Skeletal muscle tissue (tissue), 4 donors: ENCODE measurements around the gene AKAP6. TPM values are rescaled to one million over a fixed set of nuclear protein-coding genes. Genes with fewer than 3 reads are reported as not detected.

Experiments
- H3K27ac ChIP-seq: one replicate; pipeline ENCODE4 v1.7.0; 2013; ENCODE audit warnings: mild to moderate bottlenecking, low read depth, low read length, inconsistent platforms
- H3K27me3 ChIP-seq, 3 donors: one replicate each; pipeline ENCODE4 v1.7.0; 2013; ENCODE audit warnings: low read length in 3 of 3; ENCODE audit not compliant: control insufficient read depth in 3 of 3, insufficient read depth in 3 of 3
- H3K36me3 ChIP-seq, 3 donors: one replicate each; pipeline ENCODE4 v1.7.0; 2013; ENCODE audit warnings: low read length in 3 of 3; ENCODE audit not compliant: control insufficient read depth in 3 of 3, insufficient read depth in 3 of 3
- H3K4me1 ChIP-seq, 3 donors: one replicate each; pipeline ENCODE4 v1.7.0; 2013; ENCODE audit warnings: low read length in 3 of 3, mild to moderate bottlenecking in 3 of 3; ENCODE audit not compliant: control insufficient read depth in 3 of 3, insufficient read depth in 3 of 3
- H3K4me3 ChIP-seq, 3 donors: one replicate each; pipeline ENCODE4 v1.7.0; 2013; ENCODE audit warnings: low read length in 3 of 3
- H3K9ac ChIP-seq, 3 donors: one replicate each; pipeline ENCODE4 v1.7.0; 2013; ENCODE audit warnings: low read length in 3 of 3, mild to moderate bottlenecking in 3 of 3, moderate library complexity in 2 of 3, low read depth in 1 of 3
- H3K9me3 ChIP-seq, 3 donors: one replicate each; pipeline ENCODE4 v1.7.0; 2013; ENCODE audit warnings: low read length in 3 of 3; ENCODE audit not compliant: control insufficient read depth in 3 of 3
- total RNA-seq: library from RNA; depleted of rRNA; stranded (reverse); fragments of >200 nt; gene quantifications from one replicate; pipeline ENCODE4 v1.2.3, GENCODE V29; 2014
- donor health status: Osteomylitis.

The AKAP6 gene
- total RNA-seq, 1 donor from 2014 or later, result 102 TPM

DNA sequence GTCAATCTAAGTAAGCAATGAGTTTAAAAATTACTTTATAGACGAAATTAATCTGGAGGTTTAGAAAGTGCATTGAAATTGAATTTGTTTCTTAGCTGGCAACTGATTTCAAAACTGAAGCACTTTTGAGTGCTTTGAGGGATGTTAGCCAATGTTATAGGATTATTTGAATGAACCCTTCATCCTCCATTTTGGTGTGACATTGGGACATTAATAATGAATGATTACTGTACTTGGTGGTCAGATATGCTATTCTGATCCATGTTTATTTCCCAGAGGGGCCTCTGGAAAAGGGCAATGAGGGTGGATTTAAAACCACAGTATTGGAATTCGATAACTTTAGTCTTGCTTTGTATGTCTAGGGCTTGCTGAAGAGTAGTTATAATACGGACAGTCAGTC is 183.2 kb downstream of the AKAP6 start:
- no peaks in the 10 kb centered on the region for H3K9me3 ChIP-seq
- H3K9ac ChIP-seq, result peak overlapping the region in 1 of 3 donors; percentile 5
- H3K4me3 ChIP-seq, result no peak overlapping the region
- no peaks in the 10 kb centered on the region for H3K36me3 ChIP-seq
- H3K27ac ChIP-seq, result peak overlapping the region; percentile 19
- H3K4me1 ChIP-seq, result peaks cover 19 to 32% (median 30%) of the 10 kb centered on the region in 3 donors
- H3K27me3 ChIP-seq, result no peaks in the 10 kb centered on the region

GRCh38 chr14:32512813-32513212 is 183.7 kb downstream of the AKAP6 start:
- H3K36me3 ChIP-seq, result no peaks in the 10 kb centered on the region
- H3K9ac ChIP-seq, result peak overlapping the region in 1 of 3 donors; percentile 59
- H3K4me1 ChIP-seq, result peaks cover 17 to 29% (median 25%) of the 10 kb centered on the region in 3 donors
- H3K27ac ChIP-seq, result no peak overlapping the region
- H3K4me3 ChIP-seq, result no peak overlapping the region
- H3K9me3 ChIP-seq, result no peaks in the 10 kb centered on the region
- H3K27me3 ChIP-seq, result no peaks in the 10 kb centered on the region

DNA sequence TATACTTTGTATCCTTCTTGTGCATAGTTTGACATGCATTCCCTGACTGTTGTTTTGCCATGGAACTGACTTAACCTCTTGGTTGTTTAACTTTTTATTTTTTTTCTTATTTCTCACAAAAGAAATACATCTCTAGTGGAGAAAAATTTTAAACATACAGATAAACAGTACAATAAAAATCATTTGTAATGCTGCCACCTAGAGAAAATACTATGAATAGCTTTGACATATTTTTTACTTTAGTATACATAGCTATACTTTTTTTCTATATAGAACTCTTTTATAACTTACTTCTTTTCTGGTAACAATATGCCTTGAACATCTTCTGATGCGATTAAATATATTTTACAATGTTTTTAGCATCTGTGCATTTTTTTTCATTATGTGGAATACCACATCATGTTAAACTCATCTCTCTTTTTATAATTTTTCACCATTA is 184.5 kb downstream of the AKAP6 start:
- Histone ChIP-seq H3K36me3 (no peaks in the 10 kb centered on the region), H3K27me3 (no peaks in the 10 kb centered on the region), H3K9me3 (no peaks in the 10 kb centered on the region), H3K27ac (peak overlapping the region; percentile 48), H3K9ac (peak overlapping the region in 2 of 3 donors; percentile 16 to 59), H3K4me3 (no peak overlapping the region), H3K4me1 (peaks cover 17 to 28% (median 25%) of the 10 kb centered on the region in 3 donors)

- Histone ChIP-seq H3K4me3 (no peak overlapping the region), H3K9ac (peak overlapping the region in 1 of 3 donors; percentile 16), H3K4me1 (peaks cover 17 to 28% (median 25%) of the 10 kb centered on the region in 3 donors), H3K9me3 (no peaks in the 10 kb centered on the region), H3K27ac (peak overlapping the region; percentile 48), H3K27me3 (no peaks in the 10 kb centered on the region), H3K36me3 (no peaks in the 10 kb centered on the region)
Measured at GRCh38 chr14:32514236-32514635, 185.1 kb downstream of the AKAP6 start.

GRCh38 chr14:32514681-32515080 is 185.6 kb downstream of the AKAP6 start:
- Histone ChIP-seq H3K4me1 (peaks cover 17 to 25% (median 25%) of the 10 kb centered on the region in 3 donors), H3K27ac (peak overlapping the region; percentile 48), H3K9ac (no peak overlapping the region)

DNA sequence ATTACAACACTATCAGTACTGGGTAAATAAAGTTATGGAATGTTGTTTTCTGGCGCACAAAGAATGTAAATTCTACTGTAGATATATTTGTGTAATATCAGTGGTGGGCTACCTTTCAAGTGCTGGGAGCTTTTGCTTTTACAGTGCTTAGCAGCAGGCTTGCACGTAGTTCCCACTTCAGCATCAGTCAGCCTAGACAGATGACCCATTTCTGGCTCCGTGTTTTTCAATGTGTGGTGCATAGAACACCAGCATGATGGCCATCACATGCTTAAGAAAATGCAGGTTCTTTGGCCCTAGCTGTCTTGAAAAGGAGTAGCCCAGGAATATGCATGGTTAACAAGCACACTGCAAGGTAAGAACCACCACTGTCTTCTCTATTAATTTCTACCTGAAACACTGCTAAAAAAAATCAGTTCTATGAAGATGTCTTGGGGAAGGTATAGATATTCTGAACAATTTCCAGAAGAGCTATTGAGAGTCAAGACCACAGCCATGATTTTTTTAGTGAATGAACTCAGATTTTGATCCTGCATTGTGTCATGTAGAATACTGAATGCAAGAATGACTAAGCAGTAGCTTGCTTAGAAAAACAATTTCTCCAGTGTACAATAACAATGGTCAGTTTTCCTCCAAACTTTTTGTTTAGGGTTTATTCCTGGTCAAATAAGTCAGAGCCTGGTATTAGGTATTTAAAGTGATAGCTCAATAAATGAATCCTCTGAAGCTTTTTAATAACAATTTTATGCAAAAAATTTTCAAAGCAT is 195.7 kb downstream of the AKAP6 start:
- Histone ChIP-seq H3K9me3 (no peaks in the 10 kb centered on the region), H3K4me1 (peaks cover 0 to 3% (median 0%) of the 10 kb centered on the region in 3 donors), H3K4me3 (no peak overlapping the region), H3K9ac (no peak overlapping the region), H3K27me3 (no peaks in the 10 kb centered on the region), H3K27ac (peak overlapping the region; percentile 1), H3K36me3 (no peaks in the 10 kb centered on the region)

More at GRCh38 chr14:32514681-32515080, 185.6 kb downstream of the AKAP6 start:
- Histone ChIP-seq H3K36me3 (no peaks in the 10 kb centered on the region), H3K4me3 (no peak overlapping the region), H3K9me3 (no peaks in the 10 kb centered on the region), H3K27me3 (no peaks in the 10 kb centered on the region)

GRCh38 chr14:32525591-32525990 is 196.5 kb downstream of the AKAP6 start:
- H3K4me1 ChIP-seq, result peaks cover 2 to 9% (median 7%) of the 10 kb centered on the region in 3 donors
- H3K27ac ChIP-seq, result no peak overlapping the region
- no peak overlapping the region for H3K4me3 ChIP-seq
- no peaks in the 10 kb centered on the region for H3K9me3 ChIP-seq
- H3K27me3 ChIP-seq, result no peaks in the 10 kb centered on the region
- H3K9ac ChIP-seq, result no peak overlapping the region
- no peaks in the 10 kb centered on the region for H3K36me3 ChIP-seq

DNA sequence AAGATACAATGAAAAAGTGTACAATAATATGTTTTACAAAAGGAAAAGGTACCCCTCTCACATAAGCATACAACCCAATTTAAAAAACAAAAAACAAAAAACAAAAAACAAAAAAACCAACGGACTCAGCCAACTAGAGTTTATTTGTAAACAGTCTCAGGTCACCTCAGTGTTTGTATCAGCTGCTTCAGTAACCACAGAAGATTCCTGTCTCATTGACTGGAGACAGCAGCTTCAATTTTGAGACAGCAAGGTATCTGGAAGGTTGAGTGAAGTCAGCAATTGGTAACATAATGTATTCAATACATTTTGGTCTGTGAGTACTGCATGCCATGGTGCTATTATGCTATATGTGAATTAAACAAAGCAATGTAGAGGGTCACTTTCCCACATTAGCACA is 201.7 kb downstream of the AKAP6 start:
- Histone ChIP-seq H3K4me1 (peaks cover 20 to 29% (median 20%) of the 10 kb centered on the region in 3 donors), H3K27me3 (no peaks in the 10 kb centered on the region), H3K36me3 (peaks cover 0 to 3% (median 0%) of the 10 kb centered on the region in 3 donors), H3K4me3 (no peak overlapping the region), H3K27ac (no peak overlapping the region), H3K9ac (no peak overlapping the region), H3K9me3 (no peaks in the 10 kb centered on the region)

DNA sequence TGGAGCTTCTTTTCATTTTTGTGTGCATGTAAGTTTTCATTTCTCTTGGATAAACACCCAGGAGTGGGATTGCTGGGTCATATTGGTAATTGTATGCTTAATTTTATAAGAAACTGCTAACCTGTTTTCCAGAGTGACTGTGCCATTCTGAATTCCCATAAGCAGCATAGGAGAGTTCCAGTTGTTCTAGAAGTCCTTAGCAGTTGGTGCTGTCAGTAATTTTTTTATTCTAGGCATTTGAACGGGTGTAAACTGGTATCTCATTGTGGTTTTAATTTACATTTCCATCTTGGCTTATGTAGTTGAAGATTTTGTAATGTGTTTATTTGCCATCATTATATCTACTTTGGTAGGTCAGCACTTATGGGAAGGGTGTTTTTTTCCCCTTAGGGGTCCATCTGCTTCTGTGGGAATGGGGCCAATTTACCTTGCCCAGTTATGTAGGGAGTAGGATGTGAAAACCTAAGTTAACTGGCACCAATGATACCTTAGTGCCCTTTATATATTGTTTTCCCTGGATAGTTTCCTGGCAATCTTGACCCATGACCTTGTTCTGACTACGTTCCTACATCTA is 202.9 kb downstream of the AKAP6 start:
- H3K27me3 ChIP-seq, result no peaks in the 10 kb centered on the region
- peaks cover 20 to 29% (median 23%) of the 10 kb centered on the region in 3 donors for H3K4me1 ChIP-seq
- H3K9me3 ChIP-seq, result no peaks in the 10 kb centered on the region
- peak overlapping the region in 1 of 3 donors; percentile 2 for H3K4me3 ChIP-seq
- H3K27ac ChIP-seq, result peak overlapping the region; percentile 10
- no peak overlapping the region for H3K9ac ChIP-seq
- peaks cover 0 to 9% (median 0%) of the 10 kb centered on the region in 3 donors for H3K36me3 ChIP-seq

DNA sequence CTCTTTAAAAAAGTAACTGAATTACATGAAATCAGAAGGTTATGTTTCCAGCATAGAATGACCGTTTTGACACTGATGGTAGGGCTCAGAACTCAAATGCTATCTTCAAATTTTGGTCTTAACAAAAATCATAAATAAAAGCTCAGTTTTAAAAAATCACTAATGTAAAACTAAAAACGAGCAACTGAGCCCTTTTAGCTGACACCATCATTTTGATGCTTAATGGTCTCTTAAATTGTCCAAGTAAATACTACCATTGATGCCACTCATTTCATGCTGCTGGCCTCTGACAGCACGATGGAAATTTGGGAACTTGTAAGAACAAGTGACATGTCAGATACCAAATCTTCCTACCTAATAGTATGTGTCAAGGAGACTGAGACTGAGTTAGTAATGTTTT is 205.0 kb downstream of the AKAP6 start:
- Histone ChIP-seq H3K36me3 (peaks cover 0 to 9% (median 2%) of the 10 kb centered on the region in 3 donors), H3K9me3 (no peaks in the 10 kb centered on the region), H3K4me1 (peaks cover 20 to 29% (median 23%) of the 10 kb centered on the region in 3 donors), H3K4me3 (no peak overlapping the region), H3K9ac (no peak overlapping the region), H3K27ac (no peak overlapping the region), H3K27me3 (no peaks in the 10 kb centered on the region)
